OCI-LY3 (cell line): ENCODE results near the gene FMOD.

ENCODE experiments used
- H2AFZ ChIP-seq: fragments of 200-600, 300-600 bp; shearing (Covaris generic); 2 replicates; pipeline ENCODE4 v1.6.0; 2014; ENCODE audit warnings: antibody characterized with exemption, low read depth, low read length
- H3K27ac ChIP-seq: fragments of 200-600, 300-600 bp; sonication (generic); 2 replicates; pipeline ENCODE4 v1.5.1; 2014; ENCODE audit warnings: mild to moderate bottlenecking, low read length, moderate library complexity, mixed read lengths
- H3K27me3 ChIP-seq: fragments of 200-600, 300-600 bp; sonication (generic); 2 replicates; pipeline ENCODE4 v1.6.1; 2014; ENCODE audit warnings: low read depth, low read length, mixed read lengths
- H3K36me3 ChIP-seq: fragments of 200-600, 300-600 bp; sonication (generic); replicated peaks from 2 replicates; pipeline ENCODE3; 2014; ENCODE audit warnings: low read depth, low read length, mixed read lengths
- H3K4me1 ChIP-seq: fragments of 300-600, 200-600 bp; sonication (generic); 2 replicates; pipeline ENCODE4 v1.6.1; 2014; ENCODE audit warnings: low read length, mixed read lengths
- H3K4me2 ChIP-seq: fragments of 200-600, 300-600 bp; sonication (generic); 2 replicates; pipeline ENCODE4 v1.6.1; 2014; ENCODE audit warnings: low read length, mixed read lengths
- H3K4me3 ChIP-seq: fragments of 300-600, 200-600 bp; sonication (generic); 2 replicates; pipeline ENCODE4 v1.5.1; 2014; ENCODE audit warnings: antibody characterized with exemption, mild to moderate bottlenecking, low read length, moderate library complexity
- H3K79me2 ChIP-seq: fragments of 300-600, 200-600 bp; shearing (Covaris generic); 2 replicates; pipeline ENCODE4 v1.6.1; 2014; ENCODE audit warnings: mild to moderate bottlenecking, low read length, mixed read lengths
- H3K9ac ChIP-seq: fragments of 300-600, 200-600 bp; shearing (Covaris generic); 2 replicates; pipeline ENCODE4 v1.6.0; 2014; ENCODE audit warnings: mild to moderate bottlenecking, low read length, moderate library complexity
- H3K9me3 ChIP-seq: fragments of 200-600, 300-600 bp; shearing (Covaris generic); 2 replicates; pipeline ENCODE4 v1.6.1; 2014; ENCODE audit warnings: low read length, mixed read lengths; ENCODE audit not compliant: insufficient read depth
- H4K20me1 ChIP-seq: fragments of 200-600, 300-600 bp; sonication (generic); 2 replicates; pipeline ENCODE4 v1.6.1; 2016; ENCODE audit warnings: low read length, mixed read lengths; ENCODE audit not compliant: insufficient read depth
- CTCF ChIP-seq: fragments of 200-600, 300-600 bp; sonication (generic); IDR thresholded peaks from 2 replicates; pipeline ENCODE4 v1.5.1; 2014; ENCODE audit warnings: antibody characterized with exemption, low read length, low read depth
- EZH2phosphoT487 ChIP-seq: fragments of 200-600 bp; shearing (Covaris generic); IDR thresholded peaks from 2 replicates; pipeline ENCODE4 v1.6.1; 2018; ENCODE audit warnings: antibody characterized with exemption, mixed run types, low read depth

The FMOD gene

GRCh38 chr1:203346060-203346768 is 4.7 kb downstream of the FMOD start:
- Histone ChIP-seq H3K79me2 (no peaks in the 10 kb centered on the region), H3K4me2 (no peak overlapping the region), H3K4me3 (no peak overlapping the region), H3K9me3 (no peaks in the 10 kb centered on the region), H3K4me1 (peaks cover 12% of the 10 kb centered on the region), H3K9ac (no peak overlapping the region), H3K27me3 (peaks cover 37% of the 10 kb centered on the region), H2AFZ (no peak overlapping the region), H4K20me1 (no peaks in the 10 kb centered on the region), H3K27ac (no peak overlapping the region), H3K36me3 (no peaks in the 10 kb centered on the region)
- no peak for TF ChIP-seq EZH2phosphoT487
- peak; percentile 20 for TF ChIP-seq CTCF

GRCh38 chr1:203343956-203344754 is 6.8 kb downstream of the FMOD start:
- no peak overlapping the region for H2AFZ ChIP-seq
- H3K4me1 ChIP-seq: peaks cover 15% of the 10 kb centered on the region
- no peaks in the 10 kb centered on the region for H3K9me3 ChIP-seq
- H3K27ac ChIP-seq: no peak overlapping the region
- H3K4me2 ChIP-seq: no peak overlapping the region
- no peak for TF ChIP-seq EZH2phosphoT487
- no peak for TF ChIP-seq CTCF
- no peaks in the 10 kb centered on the region for H3K36me3 ChIP-seq
- H3K27me3 ChIP-seq: peaks cover 48% of the 10 kb centered on the region
- no peak overlapping the region for H3K4me3 ChIP-seq
- no peaks in the 10 kb centered on the region for H4K20me1 ChIP-seq
- no peak overlapping the region for H3K9ac ChIP-seq
- H3K79me2 ChIP-seq: no peaks in the 10 kb centered on the region

- Histone ChIP-seq H3K27me3 (peaks cover 48% of the 10 kb centered on the region), H2AFZ (peak overlapping the region; percentile 78), H3K9ac (no peak overlapping the region), H3K4me1 (peaks cover 15% of the 10 kb centered on the region), H3K27ac (no peak overlapping the region), H3K9me3 (no peaks in the 10 kb centered on the region), H3K36me3 (no peaks in the 10 kb centered on the region), H3K4me2 (peak overlapping the region; percentile 89), H3K79me2 (no peaks in the 10 kb centered on the region), H4K20me1 (no peaks in the 10 kb centered on the region), H3K4me3 (peak overlapping the region; percentile 73)
- TF ChIP-seq CTCF (peak; percentile 86), EZH2phosphoT487 (no peak)
Measured at GRCh38 chr1:203342192-203342940, 8.6 kb downstream of the FMOD start.
